ENCODE measurements around the gene ZBTB4. TPM values are rescaled to one million over a fixed set of nuclear protein-coding genes. Genes with fewer than 3 reads are reported as not detected.
"Not testable (repeated sequence)": the region's sequence is repeated elsewhere in the genome, so short reads cannot be mapped to it uniquely, and the experiment has no call there.

ZBTB4 gene
- total RNA-seq, 6 donors from 2014 or later = 54.4 to 90.1 (median 74.2) TPM

DNA sequence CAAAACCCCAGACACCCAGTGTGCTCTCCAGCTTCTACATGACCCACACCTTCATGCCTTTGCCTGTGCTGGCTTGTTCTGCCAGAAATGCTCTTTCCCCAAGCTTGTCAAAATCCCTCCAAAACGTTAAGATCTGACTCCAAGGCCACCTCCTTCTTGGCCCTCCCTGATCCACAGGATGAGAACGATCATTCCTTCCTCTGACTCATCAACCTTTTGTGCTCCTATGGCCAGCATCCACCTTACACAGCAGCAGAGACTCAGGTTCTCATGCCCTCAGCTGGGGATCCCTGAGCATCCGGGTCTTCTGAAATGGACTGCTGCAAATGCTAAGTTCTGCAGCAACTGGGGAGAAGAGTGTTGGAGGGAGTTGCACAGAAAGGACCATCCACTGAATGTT is 2.9 kb downstream of the ZBTB4 start:
- ATAC-seq (ENCODE audit: low FRiP score in 2 of 2) = no peak
- peaks cover 39 to 75% (median 49%) of the 10 kb centered on the region in 4 donors for H3K4me1 ChIP-seq
- no peak overlapping the region for H3K4me3 ChIP-seq

DNA sequence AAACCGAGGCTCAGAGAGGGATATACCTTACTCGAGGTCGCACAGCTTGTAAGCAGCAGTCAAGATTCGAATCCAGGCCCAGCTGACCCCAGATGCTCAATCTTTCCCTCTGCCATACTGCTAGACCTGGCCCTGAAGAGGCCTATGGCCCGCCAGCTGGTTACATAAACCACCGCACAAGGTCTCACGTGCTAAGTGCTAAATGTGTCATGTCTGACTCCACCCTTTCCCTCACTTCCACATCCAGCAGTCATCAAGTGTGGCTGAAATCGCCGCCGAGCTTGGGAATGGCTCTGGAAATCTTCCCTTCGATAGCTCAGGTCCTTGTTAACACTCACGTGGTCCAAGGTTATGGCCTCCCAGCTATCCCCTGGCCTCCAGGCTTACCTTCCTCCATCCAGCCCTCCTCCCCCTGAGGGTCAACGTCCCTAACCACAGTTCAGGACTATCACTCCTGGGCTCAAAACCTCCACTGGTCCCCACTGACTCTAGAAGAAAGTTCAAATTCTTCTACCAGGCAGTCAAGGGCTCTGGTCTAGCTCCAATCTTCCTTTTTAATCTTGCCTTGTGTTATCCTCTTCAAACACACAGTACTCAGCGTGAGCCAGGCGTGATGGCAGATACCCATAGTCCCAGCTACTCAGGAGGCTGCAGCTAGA is 3.5 kb downstream of the ZBTB4 start:
- TF ChIP-seq POLR2A (IDR thresholded peaks at IDR 0.05) (peak in 1 of 4 donors; percentile 33), POLR2AphosphoS5 (IDR thresholded peaks at IDR 0.05) (peak; percentile 18 to 70), EP300 (IDR thresholded peaks at IDR 0.05) (peak in 1 of 4 donors; percentile 58)
- TF ChIP-seq, protein P1, sequence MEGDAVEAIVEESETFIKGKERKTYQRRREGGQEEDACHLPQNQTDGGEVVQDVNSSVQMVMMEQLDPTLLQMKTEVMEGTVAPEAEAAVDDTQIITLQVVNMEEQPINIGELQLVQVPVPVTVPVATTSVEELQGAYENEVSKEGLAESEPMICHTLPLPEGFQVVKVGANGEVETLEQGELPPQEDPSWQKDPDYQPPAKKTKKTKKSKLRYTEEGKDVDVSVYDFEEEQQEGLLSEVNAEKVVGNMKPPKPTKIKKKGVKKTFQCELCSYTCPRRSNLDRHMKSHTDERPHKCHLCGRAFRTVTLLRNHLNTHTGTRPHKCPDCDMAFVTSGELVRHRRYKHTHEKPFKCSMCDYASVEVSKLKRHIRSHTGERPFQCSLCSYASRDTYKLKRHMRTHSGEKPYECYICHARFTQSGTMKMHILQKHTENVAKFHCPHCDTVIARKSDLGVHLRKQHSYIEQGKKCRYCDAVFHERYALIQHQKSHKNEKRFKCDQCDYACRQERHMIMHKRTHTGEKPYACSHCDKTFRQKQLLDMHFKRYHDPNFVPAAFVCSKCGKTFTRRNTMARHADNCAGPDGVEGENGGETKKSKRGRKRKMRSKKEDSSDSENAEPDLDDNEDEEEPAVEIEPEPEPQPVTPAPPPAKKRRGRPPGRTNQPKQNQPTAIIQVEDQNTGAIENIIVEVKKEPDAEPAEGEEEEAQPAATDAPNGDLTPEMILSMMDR (IDR thresholded peaks at IDR 0.05) = no peak
- Histone ChIP-seq H3K27ac (peak overlapping the region; percentile 97 to 99 (median 98)), H3K36me3 (no peaks in the 10 kb centered on the region), H3K4me1 (peaks cover 43 to 77% (median 49%) of the 10 kb centered on the region in 4 donors), H3K9me3 (no peaks in the 10 kb centered on the region), H3K4me3 (no peak overlapping the region), H3K27me3 (no peaks in the 10 kb centered on the region)
- ATAC-seq (ENCODE audit: low FRiP score in 2 of 2) (peak in 1 of 2 donors; percentile 61), DNase-seq (peak in 1 of 2 donors; percentile 78)
- 53 to 58% methylated on average over 15 of the region's 15 CpGs for WGBS, 2 donors

More for the DNA sequence above, 2.9 kb downstream of the ZBTB4 start:
- Histone ChIP-seq H3K9me3 (no peaks in the 10 kb centered on the region), H3K27me3 (no peaks in the 10 kb centered on the region), H3K36me3 (no peaks in the 10 kb centered on the region), H3K27ac (peak overlapping the region; percentile 97 to 99 (median 98))
- whole genome bisulfite sequencing, 2 donors = 39 to 46% methylated on average over 3 of the region's 3 CpGs
- no peak for DNase-seq
- TF ChIP-seq POLR2A (IDR thresholded peaks at IDR 0.05) (no peak), POLR2AphosphoS5 (IDR thresholded peaks at IDR 0.05) (no peak), EP300 (IDR thresholded peaks at IDR 0.05) (no peak)
- TF ChIP-seq, protein P1 (IDR thresholded peaks at IDR 0.05) = no peak

DNA sequence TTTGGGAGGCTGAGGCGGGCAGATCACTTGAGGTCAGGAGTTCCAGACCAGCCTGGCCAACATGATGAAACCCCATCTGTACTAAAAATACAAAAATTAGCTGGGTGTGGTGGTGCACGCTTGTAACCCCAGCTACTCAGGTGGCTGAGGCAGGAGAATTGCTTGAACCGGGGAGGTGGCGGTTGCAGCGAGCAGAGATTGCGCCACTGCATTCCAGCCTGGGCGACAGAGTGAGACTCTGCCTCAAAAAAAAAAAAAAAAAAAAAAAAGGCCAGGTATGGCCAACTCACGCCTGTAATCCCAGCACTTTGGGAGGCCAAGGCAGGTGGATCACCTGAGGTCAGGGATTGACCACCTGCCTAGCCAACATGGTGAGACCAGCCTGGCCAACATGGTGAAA is 4.7 kb downstream of the ZBTB4 start:
- not testable (repeated sequence) for H3K36me3 ChIP-seq; H3K4me3 ChIP-seq; H3K27me3 ChIP-seq; ATAC-seq (ENCODE audit: low FRiP score in 2 of 2); H3K9me3 ChIP-seq
- peak overlapping the region; percentile 24 to 98 (median 97) for H3K27ac ChIP-seq
- peak in 1 of 2 donors; percentile 81 for DNase-seq
- 44 to 73% methylated on average over 7 to 8 of the region's 8 CpGs for WGBS, 2 donors
- H3K4me1 ChIP-seq = peaks cover 39 to 77% (median 49%) of the 10 kb centered on the region in 4 donors

DNA sequence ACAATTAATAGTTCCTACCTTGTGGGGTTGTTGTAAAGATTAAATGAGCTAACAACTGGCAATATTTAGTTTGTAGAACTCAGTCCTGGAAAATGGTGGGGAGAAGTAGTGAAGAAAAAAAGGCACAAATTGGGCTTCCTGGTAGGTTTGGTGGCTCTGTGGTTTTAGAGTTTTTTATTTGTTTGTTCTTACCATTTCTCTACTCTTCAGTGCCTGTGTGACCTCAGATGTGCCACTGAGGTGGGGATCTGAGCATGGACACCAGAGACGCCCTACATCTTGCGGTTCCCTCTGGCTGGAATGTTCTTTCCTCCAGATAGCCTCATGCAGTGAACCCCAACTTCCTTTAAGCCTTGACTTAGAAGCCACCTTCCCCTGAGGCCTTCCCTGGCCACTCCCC is 7.7 kb downstream of the ZBTB4 start:
- no peaks in the 10 kb centered on the region for H3K27me3 ChIP-seq
- no peak for TF ChIP-seq POLR2A (IDR thresholded peaks at IDR 0.05)
- no peaks in the 10 kb centered on the region for H3K9me3 ChIP-seq
- 74 to 82% methylated on average over 2 of the region's 2 CpGs for WGBS, 2 donors
- ATAC-seq (ENCODE audit: low FRiP score in 2 of 2) = no peak
- peaks cover 0 to 2% (median under 1%) of the 10 kb centered on the region in 4 donors for H3K36me3 ChIP-seq
- H3K27ac ChIP-seq = peak overlapping the region in 1 of 4 donors; percentile 57
- DNase-seq = no peak
- H3K4me1 ChIP-seq = peaks cover 33 to 74% (median 53%) of the 10 kb centered on the region in 4 donors
- H3K4me3 ChIP-seq = no peak overlapping the region

DNA sequence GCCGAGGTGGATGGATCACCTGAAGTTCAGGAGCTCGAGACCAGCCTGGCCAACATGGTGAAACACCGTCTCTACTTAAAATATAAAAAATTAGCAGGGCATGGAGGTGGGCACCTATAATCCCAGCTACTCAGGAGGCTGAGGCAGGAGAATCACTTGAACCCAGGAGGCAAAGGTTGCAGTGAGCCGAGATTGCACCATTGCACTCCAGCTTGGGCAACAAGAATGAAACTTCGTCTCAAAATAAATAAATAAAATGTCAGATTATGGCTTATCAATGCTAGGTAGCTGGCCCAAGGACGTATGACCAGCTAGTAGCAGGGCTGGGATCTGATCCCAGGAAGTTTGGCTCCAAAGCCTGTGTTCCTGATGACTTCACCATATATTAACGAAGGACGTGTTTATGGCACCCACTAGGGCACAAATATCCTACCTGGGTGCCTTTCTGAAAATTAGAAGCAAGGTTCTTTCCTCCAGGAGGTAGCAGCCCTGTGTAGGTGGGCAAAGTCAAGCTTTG is 8.9 kb downstream of the ZBTB4 start:
- WGBS, 2 donors = 74 to 78% methylated on average over 8 of the region's 8 CpGs
- not testable (repeated sequence) for H3K9me3 ChIP-seq; H3K27me3 ChIP-seq; DNase-seq; H3K27ac ChIP-seq; ATAC-seq (ENCODE audit: low FRiP score in 2 of 2); H3K4me3 ChIP-seq
- Histone ChIP-seq H3K4me1 (peaks cover 32 to 74% (median 51%) of the 10 kb centered on the region in 4 donors), H3K36me3 (peaks cover 0 to 14% (median 9%) of the 10 kb centered on the region in 4 donors)

DNA sequence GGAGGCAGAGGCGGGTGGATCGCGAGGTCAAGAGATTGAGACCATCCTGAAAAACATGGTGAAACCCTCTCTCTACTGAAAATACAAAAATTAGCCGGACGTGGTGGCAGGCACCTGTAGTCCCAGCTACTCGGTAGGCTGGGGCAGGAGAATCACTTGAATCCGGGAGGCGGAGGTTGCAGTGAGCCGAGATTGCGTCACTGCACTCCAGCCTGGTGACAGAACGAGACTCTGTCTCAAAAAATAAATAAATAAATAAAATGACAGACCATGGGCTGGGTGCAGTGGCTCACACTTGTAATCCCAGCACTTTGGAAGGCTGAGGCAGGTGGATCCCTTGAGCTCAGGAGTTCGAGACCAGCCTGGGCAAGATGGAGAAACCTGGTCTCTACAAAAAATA is 9.6 kb downstream of the ZBTB4 start:
- H3K27me3 ChIP-seq; ATAC-seq (ENCODE audit: low FRiP score in 2 of 2); H3K9me3 ChIP-seq; H3K4me3 ChIP-seq: not testable (repeated sequence)
- WGBS, 2 donors = 63 to 87% methylated on average over 12 of the region's 12 CpGs
- peak overlapping the region in 1 of 4 donors; percentile 52 for H3K27ac ChIP-seq
- H3K36me3 ChIP-seq = peaks cover 0 to 14% (median 9%) of the 10 kb centered on the region in 4 donors
- peak in 1 of 2 donors; percentile 62 for DNase-seq
- peaks cover 26 to 67% (median 45%) of the 10 kb centered on the region in 4 donors for H3K4me1 ChIP-seq
